Uterus (tissue), 2 donors: Measurements from ENCODE around the gene PAX4.
"Not testable (repeated sequence)": the region's sequence is repeated elsewhere in the genome, so short reads cannot be mapped to it uniquely, and the experiment has no call there.

ENCODE experiments used
- CTCF ChIP-seq, 4 experiments: fragments of 200-600 bp in 2 of 4; fragments of 450-650 bp in 2 of 4; sonication (generic) in 2 of 4; IDR thresholded peaks; one replicate each; pipeline ENCODE4 v1.5.1; 2016 to 2019; ENCODE audit warnings: antibody characterized with exemption in 4 of 4, mild to moderate bottlenecking in 2 of 4, moderate library complexity in 1 of 4
- POLR2A ChIP-seq, 2 donors: fragments of 450-650 bp; IDR thresholded peaks; one replicate each; pipeline ENCODE4 v1.6.1; 2016; ENCODE audit warnings: antibody characterized with exemption in 2 of 2, mild to moderate bottlenecking in 1 of 2, moderate library complexity in 1 of 2

- TF ChIP-seq POLR2A, CTCF (IDR thresholded peaks at IDR 0.05): not testable (repeated sequence)
These were observed 49.9 kb downstream of the PAX4 start for GRCh38 chr7:127568034-127568433.
